CD14-positive monocyte (primary cell): Measurements from ENCODE around the gene ARHGAP18. TPM values are rescaled to one million over a fixed set of nuclear protein-coding genes. Genes with fewer than 3 reads are reported as not detected.

ENCODE experiments used
- DNase-seq, 3 donors: peaks; one replicate each; pipeline ENCODE4 v3.0.0-alpha.2; 2011 to 2022
- H2AFZ ChIP-seq: 2 replicates; pipeline ENCODE4 v1.6.0; 2012; ENCODE audit warnings: mild to moderate bottlenecking, low read depth, low read length, inconsistent platforms; ENCODE audit not compliant: insufficient read depth, poor library complexity, severe bottlenecking
- H3K27ac ChIP-seq, 2 donors: 1 replicate in 1 of 2; 2 replicates in 1 of 2; pipeline ENCODE4 v1.5.1; 2012 to 2013; ENCODE audit warnings: low read length in 2 of 2, control low read depth in 1 of 2, inconsistent platforms in 1 of 2, low read depth in 1 of 2, mild to moderate bottlenecking in 1 of 2
- H3K27me3 ChIP-seq, 2 donors: one replicate each; pipeline versions ENCODE4 v1.6.0 to v1.6.1; 2011 to 2013; ENCODE audit warnings: low read length in 2 of 2; ENCODE audit not compliant: control insufficient read depth in 2 of 2, insufficient read depth in 2 of 2
- H3K36me3 ChIP-seq, 2 donors: replicated peaks in 1 of 2; 1 replicate in 1 of 2; 2 replicates in 1 of 2; pipeline versions ENCODE4 v1.5.1 to v1.6.1; 2012 to 2013; ENCODE audit warnings: low read length in 2 of 2, control low read depth in 1 of 2, inconsistent platforms in 1 of 2, mild to moderate bottlenecking in 1 of 2; ENCODE audit not compliant: insufficient read depth in 2 of 2, control insufficient read depth in 1 of 2
- H3K4me1 ChIP-seq, 2 donors: 1 replicate in 1 of 2; 2 replicates in 1 of 2; pipeline versions ENCODE4 v1.5.1 to v1.6.1; 2012 to 2013; ENCODE audit warnings: low read length in 2 of 2, control low read depth in 1 of 2, inconsistent platforms in 1 of 2, mild to moderate bottlenecking in 1 of 2, moderate library complexity in 1 of 2; ENCODE audit not compliant: insufficient read depth in 2 of 2, control insufficient read depth in 1 of 2
- H3K4me2 ChIP-seq: replicated peaks from 2 replicates; pipeline ENCODE3; 2012; ENCODE audit warnings: low read length, moderate library complexity, mild to moderate bottlenecking; ENCODE audit not compliant: poor library complexity, severe bottlenecking; ENCODE audit errors: extremely low read depth
- H3K4me3 ChIP-seq, 3 experiments: fragments of 200-600 bp in 1 of 3; sonication (generic) in 1 of 3; replicated peaks in 1 of 3; 1 replicate in 2 of 3; 2 replicates in 1 of 3; pipeline ENCODE4 v1.5.1; 2011 to 2013; ENCODE audit warnings: low read length in 3 of 3, mild to moderate bottlenecking in 3 of 3, control low read depth in 2 of 3, low read depth in 2 of 3, inconsistent platforms in 1 of 3, moderate library complexity in 1 of 3
- H3K79me2 ChIP-seq: 2 replicates; pipeline ENCODE4 v1.6.0; 2012; ENCODE audit warnings: mild to moderate bottlenecking, control low read depth, inconsistent platforms, low read length, moderate library complexity; ENCODE audit not compliant: insufficient read depth
- H3K9ac ChIP-seq: 2 replicates; pipeline ENCODE4 v1.6.0; 2017; ENCODE audit warnings: low read length, mild to moderate bottlenecking; ENCODE audit not compliant: insufficient read depth, poor library complexity, severe bottlenecking
- H3K9me3 ChIP-seq, 2 donors: replicated peaks in 1 of 2; 1 replicate in 1 of 2; 2 replicates in 1 of 2; pipeline versions ENCODE4 v1.5.1 to v1.6.1; 2012 to 2013; ENCODE audit warnings: low read length in 2 of 2, control low read depth in 1 of 2; ENCODE audit not compliant: control insufficient read depth in 1 of 2, insufficient read depth in 1 of 2
- H4K20me1 ChIP-seq: 2 replicates; pipeline ENCODE4 v1.6.0; 2012; ENCODE audit warnings: mild to moderate bottlenecking, low read length, control low read depth, moderate library complexity; ENCODE audit not compliant: insufficient read depth
- H3K27ac Mint-ChIP-seq, 7 donors: one replicate each; pipeline ENCODE4 v1.8.0; 2020; ENCODE audit warnings: mild to moderate bottlenecking in 7 of 7, mixed read lengths in 7 of 7, moderate library complexity in 6 of 7, inconsistent platforms in 2 of 7
- H3K27me3 Mint-ChIP-seq, 3 donors: one replicate each; pipeline ENCODE4 v1.8.0; 2021 to 2022; ENCODE audit warnings: low read depth in 3 of 3, mild to moderate bottlenecking in 3 of 3, mixed read lengths in 3 of 3, moderate library complexity in 3 of 3, inconsistent platforms in 1 of 3
- H3K36me3 Mint-ChIP-seq, 2 donors: one replicate each; pipeline ENCODE4 v1.8.0; 2020; ENCODE audit warnings: mixed read lengths in 2 of 2, inconsistent platforms in 1 of 2, mild to moderate bottlenecking in 1 of 2
- H3K4me1 Mint-ChIP-seq: one replicate; pipeline ENCODE4 v1.8.0; 2020; ENCODE audit warnings: mild to moderate bottlenecking, mixed read lengths
- H3K4me3 Mint-ChIP-seq, 2 donors: one replicate each; pipeline ENCODE4 v1.8.0; 2020; ENCODE audit warnings: mild to moderate bottlenecking in 2 of 2, mixed read lengths in 2 of 2, moderate library complexity in 1 of 2
- H3K9me3 Mint-ChIP-seq, 7 donors: one replicate each; pipeline ENCODE4 v1.8.0; 2020 to 2022; ENCODE audit warnings: mixed read lengths in 7 of 7, mild to moderate bottlenecking in 6 of 7, moderate library complexity in 6 of 7, inconsistent platforms in 2 of 7
- CTCF ChIP-seq: fragments of 200-600 bp; IDR thresholded peaks from one replicate; pipeline ENCODE4 v1.8.0; 2022; ENCODE audit warnings: antibody characterized with exemption, mild to moderate bottlenecking
- intact Hi-C, 2 donors: fragments of 100-400 bp; cut with micrococcal nuclease; formaldehyde crosslinking; loops; one replicate each; pipeline versions ENCODE4 v1.15.0 to v1.15.1; 2023
- polyA plus RNA-seq, 3 donors: library from polyadenylated mRNA; depleted of rRNA in 1 of 3; unstranded in 2 of 3; stranded (reverse) in 1 of 3; fragments of 300-500 nt in 2 of 3; fragments of >200 nt in 1 of 3; fragmentation: Illumina TruSeq in 2 of 3; gene quantifications; 1 replicate in 2 of 3; 2 replicates in 1 of 3; pipeline ENCODE4 v1.2.3, GENCODE V29; 2012 to 2021

Gene ARHGAP18
- polyA plus RNA-seq, 3 donors = 3.7 to 5.6 (median 3.8) TPM

GRCh38 chr6:129641344-129641743 lies 68.6 kb downstream of the ARHGAP18 start:
- TF ChIP-seq CTCF = no peak
- Mint-ChIP-seq H3K9me3 (peaks cover 0 to 4% (median 0%) of the 10 kb centered on the region in 7 donors), H3K36me3 (peaks cover 25 to 37% of the 10 kb centered on the region in 2 donors), H3K27me3 (no peaks in the 10 kb centered on the region), H3K27ac (no peak overlapping the region), H3K4me3 (no peak overlapping the region), H3K4me1 (peaks cover 11% of the 10 kb centered on the region)
- Histone ChIP-seq H4K20me1 (no peaks in the 10 kb centered on the region), H2AFZ (no peak overlapping the region), H3K4me2 (no peak overlapping the region), H3K9ac (no peak overlapping the region), H3K36me3 (peaks cover 5 to 29% of the 10 kb centered on the region in 2 donors), H3K4me3 (no peak overlapping the region), H3K27me3 (no peaks in the 10 kb centered on the region), H3K27ac (no peak overlapping the region), H3K79me2 (no peaks in the 10 kb centered on the region), H3K4me1 (no peaks in the 10 kb centered on the region), H3K9me3 (no peaks in the 10 kb centered on the region)
- no peak for DNase-seq
- intact Hi-C loops = no loop called here

- Mint-ChIP-seq H3K36me3 (peaks cover 44 to 53% of the 10 kb centered on the region in 2 donors), H3K4me3 (no peak overlapping the region), H3K4me1 (peaks cover 2% of the 10 kb centered on the region), H3K9me3 (peaks cover 0 to 4% (median 0%) of the 10 kb centered on the region in 7 donors), H3K27me3 (no peaks in the 10 kb centered on the region), H3K27ac (no peak overlapping the region)
- H3K4me2 ChIP-seq = no peak overlapping the region
- no peak overlapping the region for H2AFZ ChIP-seq
- no peak for DNase-seq
- no peaks in the 10 kb centered on the region for H4K20me1 ChIP-seq
- no peak overlapping the region for H3K9ac ChIP-seq
- no peaks in the 10 kb centered on the region for H3K4me1 ChIP-seq
- H3K4me3 ChIP-seq = no peak overlapping the region
- H3K27ac ChIP-seq = no peak overlapping the region
- no peaks in the 10 kb centered on the region for H3K27me3 ChIP-seq
- intact Hi-C loops = no loop called here
- no peaks in the 10 kb centered on the region for H3K79me2 ChIP-seq
- no peak for TF ChIP-seq CTCF
- H3K36me3 ChIP-seq = peaks cover 8 to 46% of the 10 kb centered on the region in 2 donors
- no peaks in the 10 kb centered on the region for H3K9me3 ChIP-seq
Measured at GRCh38 chr6:129638686-129639085, 71.3 kb downstream of the ARHGAP18 start.
